Stomach (tissue), 4 donors: Measurements from ENCODE around the gene UPF1.

Experiments used
- EP300 ChIP-seq: sonication (generic); formaldehyde crosslinking; IDR thresholded peaks from one replicate; pipeline ENCODE4 v1.6.1; 2017; ENCODE audit warnings: antibody characterized with exemption
- POLR2A ChIP-seq, 4 donors: fragments of 450-650 bp; IDR thresholded peaks; one replicate each; pipeline ENCODE4 v1.6.1; 2016; ENCODE audit warnings: antibody characterized with exemption in 4 of 4, control low read depth in 2 of 4, mild to moderate bottlenecking in 1 of 4, moderate library complexity in 1 of 4
- TF ChIP-seq, protein P1 (sequence below), 7 experiments: fragments of 450-650 bp in 4 of 7; fragments of 200-600 bp in 3 of 7; sonication (generic) in 3 of 7; IDR thresholded peaks; one replicate each; pipeline ENCODE4 v1.5.1; 2016 to 2019; ENCODE audit warnings: antibody characterized with exemption in 7 of 7, control low read depth in 2 of 7, mild to moderate bottlenecking in 1 of 7

GRCh38 chr19:18790566-18791314, 41.0 kb upstream of the UPF1 start, which contains the start of gene COMP:
- TF ChIP-seq, protein P1, sequence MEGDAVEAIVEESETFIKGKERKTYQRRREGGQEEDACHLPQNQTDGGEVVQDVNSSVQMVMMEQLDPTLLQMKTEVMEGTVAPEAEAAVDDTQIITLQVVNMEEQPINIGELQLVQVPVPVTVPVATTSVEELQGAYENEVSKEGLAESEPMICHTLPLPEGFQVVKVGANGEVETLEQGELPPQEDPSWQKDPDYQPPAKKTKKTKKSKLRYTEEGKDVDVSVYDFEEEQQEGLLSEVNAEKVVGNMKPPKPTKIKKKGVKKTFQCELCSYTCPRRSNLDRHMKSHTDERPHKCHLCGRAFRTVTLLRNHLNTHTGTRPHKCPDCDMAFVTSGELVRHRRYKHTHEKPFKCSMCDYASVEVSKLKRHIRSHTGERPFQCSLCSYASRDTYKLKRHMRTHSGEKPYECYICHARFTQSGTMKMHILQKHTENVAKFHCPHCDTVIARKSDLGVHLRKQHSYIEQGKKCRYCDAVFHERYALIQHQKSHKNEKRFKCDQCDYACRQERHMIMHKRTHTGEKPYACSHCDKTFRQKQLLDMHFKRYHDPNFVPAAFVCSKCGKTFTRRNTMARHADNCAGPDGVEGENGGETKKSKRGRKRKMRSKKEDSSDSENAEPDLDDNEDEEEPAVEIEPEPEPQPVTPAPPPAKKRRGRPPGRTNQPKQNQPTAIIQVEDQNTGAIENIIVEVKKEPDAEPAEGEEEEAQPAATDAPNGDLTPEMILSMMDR (IDR thresholded peaks at IDR 0.05) = no peak
- TF ChIP-seq POLR2A (IDR thresholded peaks at IDR 0.05) (no peak), EP300 (no peak)
